ENCODE measurements around the gene GADD45B. TPM values are rescaled to one million over a fixed set of nuclear protein-coding genes. Genes with fewer than 3 reads are reported as not detected.
"Not testable (repeated sequence)": the region's sequence is repeated elsewhere in the genome, so short reads cannot be mapped to it uniquely, and the experiment has no call there.

GADD45B gene
- total RNA-seq, 1 donor, result 528 TPM

GRCh38 chr19:2455851-2456570 is 19.9 kb upstream of the GADD45B start:
- peaks cover 14% of the 10 kb centered on the region for H3K4me1 ChIP-seq (ENCODE audit: insufficient read depth, low read length)

GRCh38 chr19:2457394-2458037 is 18.4 kb upstream of the GADD45B start:
- H3K4me1 ChIP-seq (ENCODE audit: insufficient read depth, low read length), result peaks cover 27% of the 10 kb centered on the region
- no peaks in the 10 kb centered on the region for H3K9me3 ChIP-seq (ENCODE audit: low read depth, low read length)
- H3K27me3 ChIP-seq (ENCODE audit: insufficient read depth, low read length), result no peaks in the 10 kb centered on the region
- H3K4me3 ChIP-seq (ENCODE audit: low read length), result no peak overlapping the region

More at GRCh38 chr19:2455851-2456570, 19.9 kb upstream of the GADD45B start:
- Histone ChIP-seq H3K27me3 (ENCODE audit: insufficient read depth, low read length) (no peaks in the 10 kb centered on the region), H3K4me3 (ENCODE audit: low read length) (peak overlapping the region; percentile 67), H3K9me3 (ENCODE audit: low read depth, low read length) (no peaks in the 10 kb centered on the region)

- Histone ChIP-seq H3K9me3 (ENCODE audit: low read depth, low read length) (no peaks in the 10 kb centered on the region), H3K4me1 (ENCODE audit: insufficient read depth, low read length) (peaks cover 32% of the 10 kb centered on the region), H3K27me3 (ENCODE audit: insufficient read depth, low read length) (no peaks in the 10 kb centered on the region), H3K4me3 (ENCODE audit: low read length) (no peak overlapping the region)
These were observed 17.9 kb upstream of the GADD45B start for GRCh38 chr19:2458054-2458453.

GRCh38 chr19:2458776-2459175 is 17.2 kb upstream of the GADD45B start:
- H3K27me3 ChIP-seq (ENCODE audit: insufficient read depth, low read length); H3K9me3 ChIP-seq (ENCODE audit: low read depth, low read length); H3K4me3 ChIP-seq (ENCODE audit: low read length): not testable (repeated sequence)
- peaks cover 32% of the 10 kb centered on the region for H3K4me1 ChIP-seq (ENCODE audit: insufficient read depth, low read length)

- no peaks in the 10 kb centered on the region for H3K9me3 ChIP-seq (ENCODE audit: low read depth, low read length)
- H3K4me3 ChIP-seq (ENCODE audit: low read length), result no peak overlapping the region
- no peaks in the 10 kb centered on the region for H3K27me3 ChIP-seq (ENCODE audit: insufficient read depth, low read length)
- H3K4me1 ChIP-seq (ENCODE audit: insufficient read depth, low read length), result peaks cover 32% of the 10 kb centered on the region
These were observed 15.7 kb upstream of the GADD45B start for GRCh38 chr19:2460245-2460644.

DNA sequence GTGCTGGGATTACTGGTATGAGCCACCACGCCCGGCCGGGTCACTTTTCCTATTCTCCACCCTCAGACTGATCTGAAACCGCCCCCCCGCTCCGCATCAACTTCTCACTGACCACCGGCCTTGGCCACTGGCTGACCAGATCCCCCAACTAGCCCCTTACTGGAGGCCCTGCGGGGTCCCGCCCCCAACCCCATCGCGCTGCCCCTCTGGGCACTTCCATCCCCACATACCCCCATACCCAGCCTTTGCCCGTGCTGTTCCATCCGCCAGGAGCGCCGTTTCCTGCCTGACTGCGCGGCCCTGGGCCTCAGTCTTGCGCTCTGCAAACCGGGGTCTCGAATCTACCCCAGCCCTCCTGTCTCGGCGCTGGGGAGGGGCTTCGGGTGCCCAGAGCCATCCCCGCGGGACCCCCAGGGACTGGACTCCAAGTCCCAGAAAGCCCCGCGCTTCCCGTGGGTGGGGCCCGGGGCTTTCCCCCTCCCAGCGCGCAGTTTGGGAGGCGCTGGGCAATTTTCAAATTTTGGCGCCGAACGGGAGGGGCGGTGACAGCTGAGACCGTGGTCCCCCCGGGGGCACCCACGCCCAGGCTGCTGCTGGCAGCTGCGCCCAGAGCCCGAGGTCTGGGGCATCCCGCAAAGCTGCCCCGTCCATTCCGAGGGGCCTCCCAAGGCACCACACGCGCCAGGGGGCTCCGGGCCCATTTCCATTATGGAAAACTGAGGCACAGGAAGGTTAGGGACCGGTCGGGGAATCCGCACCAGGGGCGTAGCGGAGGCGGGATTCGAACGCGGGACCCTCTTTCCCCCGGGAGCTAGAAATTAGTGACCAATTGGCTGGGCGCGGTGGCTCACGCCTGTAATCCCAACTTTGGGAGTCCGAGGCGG is 13.9 kb upstream of the GADD45B start:
- Histone ChIP-seq H3K4me1 (ENCODE audit: insufficient read depth, low read length) (peaks cover 22% of the 10 kb centered on the region), H3K4me3 (ENCODE audit: low read length) (peak overlapping the region; percentile 50), H3K9me3 (ENCODE audit: low read depth, low read length) (no peaks in the 10 kb centered on the region), H3K27me3 (ENCODE audit: insufficient read depth, low read length) (no peaks in the 10 kb centered on the region)

- peak overlapping the region; percentile 50 for H3K4me3 ChIP-seq (ENCODE audit: low read length)
These were observed 13.1 kb upstream of the GADD45B start for GRCh38 chr19:2462635-2463421.

GRCh38 chr19:2463694-2464093 is 12.2 kb upstream of the GADD45B start:
- H3K4me3 ChIP-seq (ENCODE audit: low read length); H3K9me3 ChIP-seq (ENCODE audit: low read depth, low read length); H3K27me3 ChIP-seq (ENCODE audit: insufficient read depth, low read length): not testable (repeated sequence)
- peaks cover 18% of the 10 kb centered on the region for H3K4me1 ChIP-seq (ENCODE audit: insufficient read depth, low read length)

More at GRCh38 chr19:2462635-2463421, 13.1 kb upstream of the GADD45B start:
- Histone ChIP-seq H3K4me1 (ENCODE audit: insufficient read depth, low read length) (peaks cover 18% of the 10 kb centered on the region), H3K27me3 (ENCODE audit: insufficient read depth, low read length) (no peaks in the 10 kb centered on the region), H3K9me3 (ENCODE audit: low read depth, low read length) (no peaks in the 10 kb centered on the region)

- no peaks in the 10 kb centered on the region for H3K27me3 ChIP-seq (ENCODE audit: insufficient read depth, low read length)
- no peaks in the 10 kb centered on the region for H3K9me3 ChIP-seq (ENCODE audit: low read depth, low read length)
- H3K4me1 ChIP-seq (ENCODE audit: insufficient read depth, low read length), result peaks cover 21% of the 10 kb centered on the region
- H3K4me3 ChIP-seq (ENCODE audit: low read length), result no peak overlapping the region
These were observed 11.5 kb upstream of the GADD45B start for GRCh38 chr19:2464389-2464788.

DNA sequence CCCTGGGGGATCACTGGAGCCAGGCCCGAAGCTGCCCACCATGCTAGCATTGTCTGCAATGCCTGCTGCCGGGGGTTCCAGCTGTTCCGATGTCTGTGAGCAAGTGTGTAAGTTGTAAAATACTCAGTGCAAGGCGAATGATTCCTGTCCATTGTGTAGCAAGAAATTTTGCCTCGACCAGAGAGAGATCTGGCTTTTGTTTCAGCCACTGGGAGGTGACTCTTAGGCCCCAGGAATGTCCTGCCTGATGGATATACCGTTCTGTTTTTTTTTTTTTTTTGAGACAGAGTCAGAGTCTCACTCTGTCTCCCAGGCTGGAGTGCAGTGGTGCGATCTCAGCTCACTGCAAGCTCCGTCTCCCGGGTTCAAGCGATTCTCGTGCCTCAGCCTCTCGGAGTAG is 7.3 kb upstream of the GADD45B start:
- Histone ChIP-seq H3K4me1 (ENCODE audit: insufficient read depth, low read length) (peaks cover 6% of the 10 kb centered on the region), H3K9me3 (ENCODE audit: low read depth, low read length) (no peaks in the 10 kb centered on the region), H3K27me3 (ENCODE audit: insufficient read depth, low read length) (no peaks in the 10 kb centered on the region), H3K4me3 (ENCODE audit: low read length) (no peak overlapping the region)

- Histone ChIP-seq H3K4me3 (ENCODE audit: low read length) (no peak overlapping the region), H3K4me1 (ENCODE audit: insufficient read depth, low read length) (peaks cover 8% of the 10 kb centered on the region), H3K27me3 (ENCODE audit: insufficient read depth, low read length) (no peaks in the 10 kb centered on the region), H3K9me3 (ENCODE audit: low read depth, low read length) (no peaks in the 10 kb centered on the region)
These were observed 6.6 kb upstream of the GADD45B start for GRCh38 chr19:2469102-2469914.

- peaks cover 14% of the 10 kb centered on the region for H3K4me1 ChIP-seq (ENCODE audit: insufficient read depth, low read length)
- not testable (repeated sequence) for H3K27me3 ChIP-seq (ENCODE audit: insufficient read depth, low read length); H3K9me3 ChIP-seq (ENCODE audit: low read depth, low read length); H3K4me3 ChIP-seq (ENCODE audit: low read length)
These were observed 6.1 kb upstream of the GADD45B start for GRCh38 chr19:2469915-2470200.

- Histone ChIP-seq H3K27me3 (ENCODE audit: insufficient read depth, low read length) (no peaks in the 10 kb centered on the region), H3K4me3 (ENCODE audit: low read length) (peak overlapping the region; percentile 100), H3K4me1 (ENCODE audit: insufficient read depth, low read length) (peaks cover 38% of the 10 kb centered on the region), H3K9me3 (ENCODE audit: low read depth, low read length) (no peaks in the 10 kb centered on the region)
These were observed 1.5 kb upstream of the GADD45B start for GRCh38 chr19:2474232-2475017.

Data from mononuclear cell (primary cell).